SJCRH30 (cell line): Measurements from ENCODE around the gene SMYD3. TPM values are rescaled to one million over a fixed set of nuclear protein-coding genes. Genes with fewer than 3 reads are reported as not detected.
A peak's percentile ranks its signal among the peaks of the same experiment; 100 is the strongest.
"Not testable (repeated sequence)": the region's sequence is repeated elsewhere in the genome, so short reads cannot be mapped to it uniquely, and the experiment has no call there.

Experiments
- DNase-seq, 2 experiments: peaks; one replicate each; pipeline ENCODE4 v3.0.0-alpha.2; 2015 to 2020
- H3K27ac ChIP-seq: fragments of 250-450 bp; sonication (Bioruptor Pico); 2 replicates; pipeline ENCODE4 v1.5.1; 2020; ENCODE audit warnings: mild to moderate bottlenecking, moderate library complexity
- H3K27me3 ChIP-seq: fragments of 250-450 bp; sonication (Bioruptor Pico); 2 replicates; pipeline ENCODE4 v1.5.1; 2020; ENCODE audit warnings: mild to moderate bottlenecking, moderate library complexity
- H3K36me3 ChIP-seq: fragments of 250-450 bp; sonication (Bioruptor Pico); 2 replicates; pipeline ENCODE4 v1.5.1; 2020; ENCODE audit warnings: mild to moderate bottlenecking, moderate library complexity
- H3K4me1 ChIP-seq: fragments of 250-450 bp; sonication (Bioruptor Pico); 2 replicates; pipeline ENCODE4 v1.5.1; 2020; ENCODE audit warnings: mild to moderate bottlenecking, moderate library complexity
- H3K4me3 ChIP-seq: fragments of 250-450 bp; sonication (Bioruptor Pico); 2 replicates; pipeline ENCODE4 v1.5.1; 2020; ENCODE audit warnings: mild to moderate bottlenecking, moderate library complexity
- H3K9me3 ChIP-seq: fragments of 250-450 bp; sonication (Bioruptor Pico); replicated peaks from 2 replicates; pipeline ENCODE4 v1.5.1; 2020; ENCODE audit warnings: mild to moderate bottlenecking, moderate library complexity
- total RNA-seq: library from RNA; depleted of rRNA; stranded (reverse); fragments of >200 nt; shearing (Covaris generic); gene quantifications from 2 replicates; pipeline ENCODE4 v1.2.3, GENCODE V29; 2014

Gene SMYD3
- total RNA-seq, 1 experiment from 2014 or later, result 18.1 TPM

GRCh38 chr1:245987577-245987976 lies 519.5 kb downstream of the SMYD3 start:
- Histone ChIP-seq H3K27me3 (no peaks in the 10 kb centered on the region), H3K9me3 (no peaks in the 10 kb centered on the region), H3K4me3 (no peak overlapping the region), H3K27ac (peak overlapping the region; percentile 50), H3K4me1 (peaks cover 19% of the 10 kb centered on the region), H3K36me3 (no peaks in the 10 kb centered on the region)
- DNase-seq, result no peak

DNA sequence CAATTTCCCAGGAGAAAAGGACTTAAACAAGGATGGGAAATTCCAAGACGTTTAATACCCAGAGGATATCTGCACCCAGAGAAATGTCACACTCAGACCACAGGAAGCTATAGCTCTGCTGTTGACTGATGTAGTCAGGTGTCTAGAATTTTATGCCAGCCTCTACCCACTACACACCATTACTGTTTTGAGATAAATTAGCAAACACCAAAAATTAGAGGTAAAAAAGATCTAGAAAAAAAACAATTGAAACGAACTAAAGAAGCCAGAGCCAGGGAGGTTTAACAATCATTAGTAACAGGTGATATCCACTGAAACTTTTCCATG lies 519.9 kb downstream of the SMYD3 start:
- peak; percentile 14 to 70 for DNase-seq
- Histone ChIP-seq H3K4me3 (peak overlapping the region; percentile 21), H3K9me3 (no peaks in the 10 kb centered on the region), H3K4me1 (peaks cover 19% of the 10 kb centered on the region), H3K27ac (peak overlapping the region; percentile 50), H3K27me3 (no peaks in the 10 kb centered on the region), H3K36me3 (no peaks in the 10 kb centered on the region)

DNA sequence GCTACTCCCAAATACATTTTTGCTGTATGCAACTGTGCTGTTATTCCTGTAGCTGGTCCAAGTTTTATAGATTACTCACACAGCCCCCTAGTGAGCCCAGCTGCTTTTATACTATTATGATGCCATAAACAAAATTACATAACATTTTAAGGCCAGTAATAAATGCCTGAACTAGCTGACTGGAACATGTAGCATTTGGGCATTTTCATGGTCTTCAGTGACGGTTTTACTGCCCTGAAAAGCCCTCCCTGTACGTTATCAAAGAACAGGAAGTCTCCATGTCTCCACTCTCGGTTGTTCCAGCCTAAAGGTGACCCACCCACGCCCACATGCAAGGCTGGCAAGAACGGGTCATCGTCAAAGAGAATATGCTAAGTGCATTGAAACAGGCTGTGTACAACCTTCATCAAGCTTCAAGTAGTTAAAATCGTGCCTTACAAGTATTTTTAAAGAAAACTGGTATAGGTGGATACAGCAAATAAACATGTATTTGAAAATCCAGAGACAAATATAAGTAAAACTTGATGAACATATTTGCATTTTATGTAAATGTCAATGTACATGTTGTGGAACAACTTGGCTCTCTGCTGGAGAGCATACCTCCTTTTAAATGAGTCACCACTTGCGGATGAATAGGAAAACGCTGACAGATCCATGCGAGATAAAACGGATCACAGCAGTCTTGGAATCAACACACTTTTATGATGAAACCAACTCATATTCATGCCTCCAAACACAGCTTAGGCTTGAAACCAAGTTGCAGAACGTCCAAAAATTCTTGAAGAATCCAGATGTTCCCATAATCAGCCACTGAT lies 520.5 kb downstream of the SMYD3 start:
- Histone ChIP-seq H3K27ac (peak overlapping the region; percentile 50), H3K4me3 (peak overlapping the region; percentile 21), H3K27me3 (no peaks in the 10 kb centered on the region), H3K4me1 (peaks cover 19% of the 10 kb centered on the region), H3K9me3 (no peaks in the 10 kb centered on the region), H3K36me3 (no peaks in the 10 kb centered on the region)
- peak; percentile 35 to 68 for DNase-seq

DNA sequence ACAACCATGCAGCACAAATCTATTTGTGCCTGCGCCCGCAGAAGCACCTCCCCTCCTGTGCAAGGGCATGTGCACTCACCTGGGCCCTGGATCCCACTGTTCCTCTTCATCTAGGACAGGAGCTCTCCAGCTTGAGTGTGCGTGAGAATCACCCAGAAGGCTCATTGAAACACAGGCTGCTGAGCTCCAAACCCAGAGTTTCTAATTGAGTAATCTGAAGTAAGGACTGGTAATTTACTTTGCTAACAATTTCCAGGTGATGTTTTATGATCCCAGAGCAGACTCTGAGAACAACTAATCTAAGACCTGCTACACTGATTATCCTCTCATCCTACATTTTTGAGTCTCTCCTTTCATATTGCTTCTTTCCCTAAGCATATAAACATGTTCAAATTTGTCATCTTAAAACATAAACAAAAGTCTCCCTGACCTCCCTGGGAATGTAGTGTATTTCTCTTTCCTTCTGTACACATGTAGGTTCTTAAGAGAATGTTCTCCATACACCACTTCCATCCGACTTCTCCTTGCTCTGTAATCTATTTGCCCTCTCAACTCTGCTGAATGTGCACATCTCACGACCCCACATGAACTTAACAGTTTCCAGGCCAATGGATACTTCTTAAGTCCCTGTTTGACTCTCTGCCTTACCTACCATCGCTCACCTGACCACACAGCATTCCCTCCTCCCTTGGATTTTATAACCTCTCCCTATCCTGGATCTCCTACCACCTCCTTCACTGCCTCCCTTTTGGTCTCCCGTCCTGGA lies 522.5 kb downstream of the SMYD3 start:
- Histone ChIP-seq H3K27ac (no peak overlapping the region), H3K9me3 (no peaks in the 10 kb centered on the region), H3K4me3 (no peak overlapping the region), H3K27me3 (no peaks in the 10 kb centered on the region), H3K4me1 (peaks cover 19% of the 10 kb centered on the region), H3K36me3 (no peaks in the 10 kb centered on the region)
- no peak for DNase-seq

- Histone ChIP-seq H3K4me1 (peaks cover 19% of the 10 kb centered on the region), H3K4me3 (no peak overlapping the region), H3K9me3 (no peaks in the 10 kb centered on the region), H3K27ac (no peak overlapping the region), H3K27me3 (no peaks in the 10 kb centered on the region), H3K36me3 (no peaks in the 10 kb centered on the region)
- no peak for DNase-seq
Observed at GRCh38 chr1:245983294-245983967, 523.6 kb downstream of the SMYD3 start.

GRCh38 chr1:245979589-245979988 lies 527.5 kb downstream of the SMYD3 start:
- Histone ChIP-seq H3K4me1 (no peaks in the 10 kb centered on the region), H3K36me3 (no peaks in the 10 kb centered on the region), H3K4me3 (no peak overlapping the region), H3K27me3 (no peaks in the 10 kb centered on the region), H3K27ac (no peak overlapping the region), H3K9me3 (no peaks in the 10 kb centered on the region)
- DNase-seq, result no peak

DNA sequence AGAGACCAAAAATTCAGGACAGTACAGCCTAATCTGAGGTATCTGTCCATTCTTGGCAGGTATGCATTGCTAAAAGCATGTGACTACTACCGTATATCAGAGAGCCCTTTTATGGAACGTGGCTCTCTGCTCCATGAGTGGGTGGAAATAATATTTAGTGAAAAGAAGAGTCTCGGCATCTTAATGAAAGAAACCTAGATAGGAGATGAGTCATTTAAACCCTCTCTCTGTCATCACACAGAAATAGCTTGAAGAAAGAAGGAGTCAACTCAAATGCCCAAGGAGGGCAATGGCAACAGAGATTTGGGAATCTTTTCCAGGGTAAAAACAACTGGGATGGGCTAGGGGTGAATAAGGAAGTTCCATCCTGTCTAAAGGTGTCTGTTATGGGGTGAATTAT lies 528.2 kb downstream of the SMYD3 start:
- no peaks in the 10 kb centered on the region for H3K36me3 ChIP-seq
- no peak overlapping the region for H3K27ac ChIP-seq
- DNase-seq, result no peak
- no peak overlapping the region for H3K4me3 ChIP-seq
- H3K9me3 ChIP-seq, result no peaks in the 10 kb centered on the region
- no peaks in the 10 kb centered on the region for H3K4me1 ChIP-seq
- H3K27me3 ChIP-seq, result no peaks in the 10 kb centered on the region

- no peaks in the 10 kb centered on the region for H3K27me3 ChIP-seq
- no peaks in the 10 kb centered on the region for H3K9me3 ChIP-seq
- no peak overlapping the region for H3K4me3 ChIP-seq
- no peak for DNase-seq
- H3K36me3 ChIP-seq, result no peaks in the 10 kb centered on the region
- H3K27ac ChIP-seq, result no peak overlapping the region
- no peaks in the 10 kb centered on the region; the same call in 1 of the 2 replicates for H3K4me1 ChIP-seq
Observed at GRCh38 chr1:245972476-245972875, 534.6 kb downstream of the SMYD3 start.

DNA sequence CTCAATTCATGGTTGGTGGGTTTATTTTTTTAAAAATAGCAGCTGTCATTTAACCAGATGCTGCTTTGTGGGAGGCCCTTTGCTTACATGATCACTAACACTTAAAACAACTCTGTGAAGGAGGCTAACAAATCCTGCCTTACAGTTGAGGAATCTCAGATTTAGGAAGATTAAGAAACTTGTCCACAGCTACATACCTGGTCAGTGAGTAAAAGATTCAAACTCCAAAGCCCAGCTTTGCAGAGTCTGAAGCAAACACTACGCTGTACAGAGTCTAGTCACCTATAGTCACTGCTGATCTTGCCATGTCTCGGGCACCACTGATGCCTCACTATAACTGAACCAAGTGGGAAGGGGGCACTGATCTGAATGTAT lies 535.4 kb downstream of the SMYD3 start:
- no peaks in the 10 kb centered on the region for H3K27me3 ChIP-seq
- no peak for DNase-seq
- no peaks in the 10 kb centered on the region; the same call in 1 of the 2 replicates for H3K4me1 ChIP-seq
- no peak overlapping the region for H3K4me3 ChIP-seq
- no peak overlapping the region for H3K27ac ChIP-seq
- H3K9me3 ChIP-seq, result no peaks in the 10 kb centered on the region
- H3K36me3 ChIP-seq, result no peaks in the 10 kb centered on the region

- not testable (repeated sequence) for H3K4me1 ChIP-seq, H3K9me3 ChIP-seq, H3K36me3 ChIP-seq, H3K27ac ChIP-seq, DNase-seq, H3K4me3 ChIP-seq, H3K27me3 ChIP-seq
Observed at GRCh38 chr1:245971076-245971710, 535.9 kb downstream of the SMYD3 start.

- H3K27me3 ChIP-seq, result no peaks in the 10 kb centered on the region
- DNase-seq, result no peak
- H3K36me3 ChIP-seq, result no peaks in the 10 kb centered on the region
- H3K4me1 ChIP-seq, result no peaks in the 10 kb centered on the region; the same call in 1 of the 2 replicates
- H3K27ac ChIP-seq, result no peak overlapping the region
- no peak overlapping the region for H3K4me3 ChIP-seq
- H3K9me3 ChIP-seq, result no peaks in the 10 kb centered on the region
Observed at GRCh38 chr1:245969283-245969682, 537.8 kb downstream of the SMYD3 start.

GRCh38 chr1:245968775-245969174 lies 538.3 kb downstream of the SMYD3 start:
- no peak overlapping the region for H3K27ac ChIP-seq

GRCh38 chr1:245965398-245965797 lies 541.7 kb downstream of the SMYD3 start:
- no peak for DNase-seq
- Histone ChIP-seq H3K4me1 (no peaks in the 10 kb centered on the region; the same call in 1 of the 2 replicates), H3K9me3 (no peaks in the 10 kb centered on the region)

More at GRCh38 chr1:245968775-245969174, 538.3 kb downstream of the SMYD3 start:
- H3K36me3 ChIP-seq, result no peaks in the 10 kb centered on the region
- H3K4me1 ChIP-seq, result no peaks in the 10 kb centered on the region; the same call in 1 of the 2 replicates
- no peaks in the 10 kb centered on the region for H3K27me3 ChIP-seq
- H3K4me3 ChIP-seq, result no peak overlapping the region
- H3K9me3 ChIP-seq, result no peaks in the 10 kb centered on the region
- DNase-seq, result no peak

DNA sequence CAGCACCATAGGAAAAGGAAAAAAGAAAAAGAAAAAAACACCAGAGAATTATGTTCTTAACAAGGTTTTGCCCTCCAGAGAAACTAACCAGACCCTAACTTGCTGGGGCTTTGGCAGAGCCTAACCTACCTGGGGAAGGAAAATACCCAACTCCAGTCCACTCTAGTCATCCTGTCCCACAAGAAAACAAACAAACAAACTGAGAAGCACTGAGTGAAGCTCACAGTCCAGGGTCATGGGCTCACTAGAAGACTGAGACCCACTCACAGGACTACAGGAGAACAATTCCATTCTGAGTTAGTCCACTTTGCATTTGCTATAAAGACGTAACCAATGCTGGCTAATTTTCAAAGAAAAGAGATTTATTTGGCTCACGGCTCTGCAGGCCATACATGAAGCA lies 543.4 kb downstream of the SMYD3 start:
- DNase-seq, result no peak
- Histone ChIP-seq H3K9me3 (no peaks in the 10 kb centered on the region), H3K27ac (no peak overlapping the region), H3K36me3 (no peaks in the 10 kb centered on the region), H3K4me1 (no peaks in the 10 kb centered on the region), H3K27me3 (no peaks in the 10 kb centered on the region), H3K4me3 (no peak overlapping the region)

More at GRCh38 chr1:245965398-245965797, 541.7 kb downstream of the SMYD3 start:
- H3K4me3 ChIP-seq, result no peak overlapping the region
- no peaks in the 10 kb centered on the region for H3K27me3 ChIP-seq
- no peak overlapping the region for H3K27ac ChIP-seq
- no peaks in the 10 kb centered on the region for H3K36me3 ChIP-seq

DNA sequence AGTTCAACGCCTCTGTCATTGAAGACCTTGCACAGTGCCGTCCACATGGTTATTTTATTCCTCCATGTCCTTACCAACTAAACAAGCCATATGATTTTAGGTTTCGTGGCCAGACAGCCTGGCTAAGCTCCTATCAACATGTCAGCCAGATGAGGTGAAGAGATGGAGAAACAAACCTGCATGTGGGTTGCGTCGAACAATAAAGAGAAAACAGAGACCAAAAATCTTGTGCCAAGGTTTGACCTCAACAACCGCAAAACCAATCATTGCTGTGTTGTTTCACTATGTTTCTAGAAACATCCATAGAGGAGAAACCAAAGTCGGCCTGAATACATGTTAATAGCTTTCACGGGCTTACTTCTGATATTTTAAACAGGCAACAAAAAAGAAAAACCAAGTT lies 544.6 kb downstream of the SMYD3 start:
- no peak overlapping the region for H3K4me3 ChIP-seq
- H3K27me3 ChIP-seq, result no peaks in the 10 kb centered on the region
- H3K4me1 ChIP-seq, result no peaks in the 10 kb centered on the region
- H3K9me3 ChIP-seq, result no peaks in the 10 kb centered on the region
- no peak overlapping the region for H3K27ac ChIP-seq
- H3K36me3 ChIP-seq, result no peaks in the 10 kb centered on the region
- no peak for DNase-seq
